Sigmoid colon (tissue), 3 donors: Measurements from ENCODE around the gene SAMD4A.

Experiments used
- CTCF ChIP-seq, 4 experiments: fragments of 450-650 bp in 3 of 4; fragments of 200-600 bp in 1 of 4; IDR thresholded peaks; one replicate each; pipeline ENCODE4 v1.5.1; 2016 to 2019; ENCODE audit warnings: antibody characterized with exemption in 4 of 4, mild to moderate bottlenecking in 3 of 4, moderate library complexity in 2 of 4
- POLR2A ChIP-seq, 2 donors: fragments of 450-650 bp; IDR thresholded peaks; one replicate each; pipeline ENCODE4 v1.6.1; 2016; ENCODE audit warnings: antibody characterized with exemption in 2 of 2, mild to moderate bottlenecking in 2 of 2, moderate library complexity in 2 of 2

- TF ChIP-seq CTCF (IDR thresholded peaks at IDR 0.05): no peak
- TF ChIP-seq POLR2A (IDR thresholded peaks at IDR 0.05): no peak
These were observed 261.1 kb downstream of the SAMD4A start for GRCh38 chr14:54828037-54828436.
